ENCODE measurements around the gene ZNF554. TPM values are rescaled to one million over a fixed set of nuclear protein-coding genes. Genes with fewer than 3 reads are reported as not detected.
"Not testable (repeated sequence)": the region's sequence is repeated elsewhere in the genome, so short reads cannot be mapped to it uniquely, and the experiment has no call there.

Gene ZNF554
- total RNA-seq, 1 donor from 2014 or later = 7.2 TPM

GRCh38 chr19:2788237-2788636 is 31.4 kb upstream of the ZNF554 start:
- ATAC-seq (no peak), DNase-seq (ENCODE audit: low spot score) (no peak)
- intact Hi-C loops (cut with DNase I) = no loop called here

GRCh38 chr19:2790194-2790556 is 29.5 kb upstream of the ZNF554 start:
- no peak for DNase-seq (ENCODE audit: low spot score)
- ATAC-seq = no peak
- intact Hi-C loops (cut with DNase I) = no loop called here

- intact Hi-C loops (cut with DNase I) = no loop called here
- no peak for DNase-seq (ENCODE audit: low spot score)
- ATAC-seq = no peak
Observed at GRCh38 chr19:2790557-2791271, 29.0 kb upstream of the ZNF554 start.

GRCh38 chr19:2791440-2791839 is 28.2 kb upstream of the ZNF554 start:
- ATAC-seq (no peak), DNase-seq (ENCODE audit: low spot score) (no peak)
- intact Hi-C loops (cut with DNase I) = no loop called here

GRCh38 chr19:2791876-2792275 is 27.8 kb upstream of the ZNF554 start:
- ATAC-seq = no peak
- no peak for DNase-seq (ENCODE audit: low spot score)
- intact Hi-C loops (cut with DNase I) = no loop called here

- intact Hi-C loops (cut with DNase I); DNase-seq (ENCODE audit: low spot score); ATAC-seq: not testable (repeated sequence)
Observed at GRCh38 chr19:2792666-2793065, 27.0 kb upstream of the ZNF554 start.

- intact Hi-C loops (cut with DNase I) = no loop called here
- ATAC-seq (no peak), DNase-seq (ENCODE audit: low spot score) (no peak)
Observed at GRCh38 chr19:2793126-2793525, 26.5 kb upstream of the ZNF554 start.

- ATAC-seq = no peak
- intact Hi-C loops (cut with DNase I) = no loop called here
- DNase-seq (ENCODE audit: low spot score) = no peak
Observed at GRCh38 chr19:2793577-2793976, 26.1 kb upstream of the ZNF554 start.

- no peak for ATAC-seq
- no peak for DNase-seq (ENCODE audit: low spot score)
- intact Hi-C loops (cut with DNase I) = no loop called here
Observed at GRCh38 chr19:2795827-2796658, 23.6 kb upstream of the ZNF554 start.

GRCh38 chr19:2796659-2797266 is 22.9 kb upstream of the ZNF554 start:
- intact Hi-C loops (cut with DNase I) = no loop called here
- no peak for DNase-seq (ENCODE audit: low spot score)
- ATAC-seq = peak; percentile 12

- no peak for ATAC-seq
- intact Hi-C loops (cut with DNase I) = no loop called here
Observed at GRCh38 chr19:2797280-2797679, 22.4 kb upstream of the ZNF554 start.

GRCh38 chr19:2798158-2798685 is 21.4 kb upstream of the ZNF554 start:
- no peak for ATAC-seq
- DNase-seq (ENCODE audit: low spot score) = no peak
- intact Hi-C loops (cut with DNase I) = no loop called here

More at GRCh38 chr19:2797280-2797679, 22.4 kb upstream of the ZNF554 start:
- DNase-seq (ENCODE audit: low spot score) = no peak

GRCh38 chr19:2798733-2799132 is 20.9 kb upstream of the ZNF554 start:
- no peak for ATAC-seq
- intact Hi-C loops (cut with DNase I) = no loop called here
- no peak for DNase-seq (ENCODE audit: low spot score)

- intact Hi-C loops (cut with DNase I) = no loop called here
- DNase-seq (ENCODE audit: low spot score) (no peak), ATAC-seq (no peak)
Observed at GRCh38 chr19:2799273-2800020, 20.2 kb upstream of the ZNF554 start.

- intact Hi-C loops (cut with DNase I) = no loop called here
- DNase-seq (ENCODE audit: low spot score) (no peak), ATAC-seq (no peak)
Observed at GRCh38 chr19:2800506-2800905, 19.2 kb upstream of the ZNF554 start.

- no peak for ATAC-seq
- no peak for DNase-seq (ENCODE audit: low spot score)
- intact Hi-C loops (cut with DNase I) = no loop called here
Observed at GRCh38 chr19:2802826-2803225, 16.8 kb upstream of the ZNF554 start.

- ATAC-seq (no peak), DNase-seq (ENCODE audit: low spot score) (no peak)
- intact Hi-C loops (cut with DNase I) = no loop called here
Observed at GRCh38 chr19:2803486-2804155, 16.0 kb upstream of the ZNF554 start.

- no peak for ATAC-seq
- intact Hi-C loops (cut with DNase I) = no loop called here
- no peak for DNase-seq (ENCODE audit: low spot score)
Observed at GRCh38 chr19:2804156-2805004, 15.3 kb upstream of the ZNF554 start.
